Measurements from ENCODE around the gene FRS2.
"Not testable (repeated sequence)": the region's sequence is repeated elsewhere in the genome, so short reads cannot be mapped to it uniquely, and the experiment has no call there.

Gene FRS2

DNA sequence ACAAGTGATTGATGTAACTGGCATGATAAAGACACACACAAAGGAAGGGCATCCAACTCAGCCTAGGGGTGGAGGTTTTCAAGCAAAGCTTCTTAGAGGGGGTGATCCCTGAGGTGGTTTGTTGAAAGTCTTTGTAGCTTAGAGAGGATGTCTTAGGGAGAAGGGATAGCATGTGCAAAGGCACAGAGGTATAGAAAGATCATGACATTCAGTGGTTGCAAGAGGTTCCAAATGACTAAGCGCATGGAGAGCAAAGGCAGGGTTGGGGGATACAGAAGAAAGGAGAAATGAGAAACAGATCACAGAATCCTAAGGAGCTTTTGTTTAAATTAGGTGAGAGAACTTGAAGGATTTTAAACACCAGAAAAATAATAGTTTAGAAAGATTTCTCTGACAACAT, 109.9 kb downstream of the FRS2 start:
- no peak for DNase-seq

DNA sequence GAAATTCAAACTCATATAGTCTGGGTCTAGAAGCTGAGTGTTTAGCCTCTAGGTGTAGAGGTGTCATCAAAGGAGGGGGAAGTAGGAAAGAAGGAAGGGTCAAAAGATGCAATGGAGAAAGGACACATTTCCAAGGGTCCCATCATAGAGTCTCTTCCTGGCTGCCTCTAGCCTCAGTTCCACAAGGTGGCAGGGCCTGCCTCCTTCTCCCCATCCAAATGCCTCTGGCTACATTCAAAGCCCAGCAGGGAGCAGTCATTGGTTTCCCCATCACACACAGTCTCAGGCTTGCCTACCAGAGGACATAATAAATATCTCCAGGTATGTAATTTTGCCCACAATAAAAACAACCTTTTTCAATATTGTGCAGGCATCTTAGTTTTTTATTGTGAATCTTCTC, 113.0 kb downstream of the FRS2 start:
- DNase-seq, result peak in 1 of 4 experiments; percentile 5

DNA sequence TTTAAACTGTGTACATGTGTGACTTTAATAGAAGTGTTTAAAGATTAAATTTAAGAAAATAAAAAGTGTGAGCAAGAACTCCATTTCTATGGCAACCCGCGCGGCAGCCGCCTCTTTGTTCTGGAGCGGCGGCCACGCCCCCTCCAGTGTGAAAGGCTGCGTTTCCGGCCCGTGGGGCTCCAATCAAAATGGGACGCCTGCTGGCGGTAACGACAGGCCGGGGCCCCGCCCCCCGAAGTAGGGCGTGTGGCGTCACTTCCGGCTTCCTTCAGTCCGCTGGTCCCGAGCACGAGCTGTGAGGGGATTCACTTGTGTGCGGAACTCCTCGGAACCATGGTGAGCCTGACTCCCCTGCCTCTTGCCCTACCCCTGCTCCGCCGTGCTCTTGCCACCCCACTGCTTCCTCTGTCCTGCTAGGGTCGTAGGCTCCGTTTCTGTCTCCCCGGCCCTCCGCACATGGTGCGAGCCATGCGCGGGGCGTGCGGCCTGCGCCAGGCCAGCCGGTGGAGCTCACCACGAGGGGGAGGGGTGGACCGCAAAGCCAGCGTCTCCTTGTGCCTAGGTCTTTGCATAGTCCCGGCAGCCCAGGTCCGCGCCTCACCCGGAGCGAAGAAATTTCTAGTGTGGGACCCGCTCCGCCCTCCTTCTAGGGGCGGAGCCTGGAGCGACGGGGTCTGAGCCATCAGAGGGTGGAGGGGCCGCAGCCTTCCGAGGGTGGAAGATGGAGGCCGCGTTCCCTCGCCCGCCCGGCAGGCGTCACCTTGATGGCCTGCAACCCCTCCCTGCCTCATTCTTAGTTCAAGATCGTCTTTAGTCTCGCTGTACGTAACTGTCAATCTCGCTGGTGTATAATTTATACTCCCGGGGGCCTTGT, 115.2 kb downstream of the FRS2 start, which contains the start of gene CCT2:
Gene CCT2, plus strand, starts transcription at position 271 of the 874 bp plus-strand sequence. Its CDS starts 63 bp downstream, at position 334.
- peak; percentile 98 to 99 (median 98) for DNase-seq

DNA sequence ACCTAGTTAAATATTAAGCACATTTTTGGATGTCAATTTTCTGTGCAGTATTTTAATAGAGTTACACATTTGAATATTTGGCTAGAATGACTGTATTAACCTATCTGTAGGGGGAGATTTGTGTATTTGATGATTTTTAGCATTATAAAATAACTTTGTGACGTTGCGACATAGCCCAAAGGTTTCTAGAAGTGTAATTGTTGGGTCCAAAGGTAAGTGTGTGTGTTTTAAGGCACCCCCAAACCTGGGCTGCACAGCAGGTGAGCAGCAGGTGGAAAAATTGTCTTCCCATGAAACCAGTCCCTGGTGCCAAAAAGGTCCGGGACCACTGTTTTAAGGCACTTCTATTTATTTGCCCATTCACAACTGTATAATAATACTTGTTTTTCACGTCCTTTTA, 118.3 kb downstream of the FRS2 start:
- DNase-seq, result no peak

DNA sequence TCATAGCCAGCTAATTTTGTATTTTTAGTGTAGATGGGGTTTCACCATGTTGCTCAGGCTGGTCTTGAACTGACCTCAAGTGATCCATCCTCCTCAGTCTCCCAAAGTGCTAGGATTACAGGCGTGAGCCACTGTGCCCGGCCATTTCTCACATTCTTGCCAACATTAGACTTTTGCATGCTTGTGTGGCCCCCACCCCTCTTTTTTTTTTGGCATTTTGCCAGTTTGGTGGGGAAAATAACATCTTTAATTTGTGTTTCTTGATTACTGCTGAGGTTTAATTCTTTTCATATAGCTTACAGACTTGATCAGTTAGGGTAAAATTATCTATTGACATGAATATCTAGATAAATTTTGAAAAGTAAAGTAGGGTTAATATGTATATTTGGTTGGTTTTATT, 118.9 kb downstream of the FRS2 start:
- no peak for DNase-seq

DNA sequence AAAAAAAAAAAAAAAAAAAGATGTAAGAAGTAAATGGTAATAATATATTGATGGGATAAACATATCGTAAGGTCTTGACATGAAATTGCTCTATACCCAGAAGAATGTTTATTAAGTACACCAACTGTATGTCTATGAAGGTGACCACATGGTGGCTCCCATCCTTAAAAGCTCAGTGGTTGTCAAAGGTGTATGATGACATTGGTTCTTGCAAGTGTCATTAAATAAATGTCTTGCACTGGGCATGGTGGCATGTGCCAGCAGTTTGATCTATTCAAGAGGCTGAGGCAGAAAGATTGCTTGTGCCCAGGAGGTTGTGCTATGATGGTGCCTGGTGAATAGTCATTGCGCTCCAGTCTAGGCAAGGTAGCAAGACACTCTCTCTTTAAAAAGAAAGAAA, 125.5 kb downstream of the FRS2 start:
- no peak for DNase-seq

DNA sequence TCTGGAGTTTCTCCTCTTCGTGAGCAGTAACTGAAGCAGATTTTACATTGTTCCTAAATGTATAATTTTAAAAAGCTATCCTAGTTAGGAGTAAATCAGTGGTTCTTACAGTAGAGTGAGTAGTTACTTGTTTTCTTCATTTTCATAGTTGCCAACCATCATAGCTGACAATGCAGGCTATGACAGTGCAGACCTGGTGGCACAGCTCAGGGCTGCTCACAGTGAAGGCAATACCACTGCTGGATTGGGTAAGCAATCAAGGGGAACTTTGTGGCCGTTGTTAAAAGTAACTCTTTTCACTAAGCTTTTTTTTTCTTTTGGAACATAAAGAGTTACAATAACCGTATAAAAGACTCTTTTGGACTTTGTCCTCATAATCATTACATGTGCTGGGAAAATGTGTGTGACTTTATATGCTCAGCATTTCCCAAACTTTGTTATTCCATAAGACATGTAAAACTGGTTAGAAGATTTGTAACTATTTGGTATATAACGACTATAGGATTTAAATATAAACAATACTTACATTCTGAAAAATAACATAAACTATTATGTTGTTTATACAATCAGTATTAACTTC, 128.1 kb downstream of the FRS2 start:
- DNase-seq, result no peak

DNA sequence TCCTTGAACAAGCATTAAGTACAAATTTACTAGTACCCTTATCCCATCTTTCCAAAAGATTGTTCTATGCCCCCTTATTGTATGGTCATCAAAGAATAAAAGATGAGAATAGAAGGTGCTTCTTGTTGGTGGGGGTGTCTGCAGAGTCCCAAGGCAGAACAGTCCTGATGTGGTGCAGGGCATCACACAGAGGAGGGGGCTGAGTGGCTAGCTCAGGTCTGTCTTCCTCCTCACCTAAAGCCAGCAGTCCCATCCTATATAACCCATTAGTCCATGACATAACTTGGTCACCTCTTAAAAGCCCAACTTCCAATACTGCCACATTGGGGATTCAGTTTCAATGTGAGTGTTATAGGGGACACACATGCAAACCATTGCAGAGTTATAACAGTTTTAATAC, 130.6 kb downstream of the FRS2 start:
- DNase-seq, result no peak

DNA sequence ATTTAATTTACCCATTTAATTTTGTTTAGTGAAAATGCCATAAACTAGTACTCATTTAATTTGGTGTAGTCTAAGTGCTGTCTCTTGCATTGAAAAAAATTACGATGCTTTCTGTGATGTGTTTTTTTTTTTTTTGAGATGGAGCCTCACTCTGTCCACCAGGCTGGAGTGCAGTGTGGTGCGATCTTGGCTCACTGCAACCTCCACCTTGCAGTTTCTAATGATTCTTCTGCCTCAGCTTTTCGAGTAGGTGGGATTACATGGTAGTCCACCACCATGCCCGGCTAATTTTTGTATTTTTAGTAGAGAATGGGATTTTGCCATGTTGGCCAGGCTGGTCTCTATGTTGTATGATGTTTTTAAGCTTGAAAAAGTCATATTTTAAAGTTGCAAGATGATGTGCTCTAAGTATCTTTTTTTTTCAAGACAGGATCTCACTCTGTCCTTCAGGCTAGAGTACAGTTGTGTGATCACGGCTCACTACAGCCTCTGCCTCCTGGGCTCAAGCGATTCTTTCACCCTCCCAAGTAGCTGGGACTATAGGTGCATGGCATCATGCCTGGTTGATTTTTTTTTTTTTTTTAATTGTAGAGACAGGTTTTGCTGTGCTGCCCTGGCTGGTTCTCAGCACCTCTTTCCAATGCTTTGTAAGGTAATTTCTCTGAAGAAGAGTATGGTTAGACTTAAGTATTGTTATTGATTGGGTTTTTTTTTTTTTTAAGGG, 131.9 kb downstream of the FRS2 start:
- DNase-seq, result no peak

DNA sequence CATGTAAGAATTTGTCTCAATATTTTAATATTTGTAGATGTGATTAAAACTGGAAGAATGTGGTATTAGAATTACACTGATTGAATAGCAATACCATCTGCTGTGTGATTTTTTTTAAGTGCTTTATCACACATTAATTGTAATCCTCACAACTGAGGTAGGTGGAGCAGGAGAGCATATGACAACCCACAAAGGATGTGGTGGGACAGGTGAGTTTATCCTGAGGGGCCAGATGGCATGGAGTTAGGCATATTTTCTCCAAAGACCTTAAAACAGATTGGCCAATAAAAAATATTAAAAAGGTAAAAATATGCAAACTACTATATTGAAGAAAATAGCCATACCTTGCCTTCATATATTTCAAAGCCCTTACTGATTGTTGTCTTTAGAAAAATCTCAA, 132.8 kb downstream of the FRS2 start:
- DNase-seq, result no peak

DNA sequence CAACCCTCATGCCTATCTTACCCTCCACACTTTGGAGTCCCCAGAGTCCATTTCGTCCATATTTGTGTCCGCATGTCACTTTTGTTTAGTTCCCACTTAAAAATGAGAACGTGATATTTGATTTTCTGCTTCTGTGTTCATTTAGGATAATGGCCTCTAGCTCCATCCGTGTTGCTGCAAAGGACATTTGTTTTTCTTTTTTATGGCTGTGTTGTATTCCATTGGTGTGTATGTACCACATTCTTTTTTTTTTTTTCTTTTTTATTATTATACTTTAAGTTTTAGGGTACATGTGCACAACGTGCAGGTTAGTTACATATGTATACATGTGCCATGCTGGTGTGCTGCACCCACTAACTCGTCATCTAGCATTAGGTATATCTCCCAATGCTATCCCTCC, 133.4 kb downstream of the FRS2 start:
- DNase-seq, result not testable (repeated sequence)

DNA sequence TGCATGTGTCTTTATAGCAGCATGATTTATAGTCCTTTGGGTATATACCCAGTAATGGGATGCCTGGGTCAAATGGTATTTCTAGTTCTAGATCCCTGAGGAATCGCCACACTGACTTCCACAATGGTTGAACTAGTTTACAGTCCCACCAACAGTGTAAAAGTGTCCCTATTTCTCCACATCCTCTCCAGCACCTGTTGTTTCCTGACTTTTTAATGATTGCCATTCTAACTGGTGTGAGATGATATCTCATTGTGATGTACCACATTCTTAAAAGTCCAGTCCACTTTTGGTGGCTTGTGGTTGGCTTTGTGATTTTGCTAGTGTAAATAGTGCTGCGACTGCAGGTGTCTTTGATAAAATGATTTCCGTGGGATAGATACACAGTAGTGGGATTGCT, 134.1 kb downstream of the FRS2 start:
- DNase-seq, result not testable (repeated sequence)

DNA sequence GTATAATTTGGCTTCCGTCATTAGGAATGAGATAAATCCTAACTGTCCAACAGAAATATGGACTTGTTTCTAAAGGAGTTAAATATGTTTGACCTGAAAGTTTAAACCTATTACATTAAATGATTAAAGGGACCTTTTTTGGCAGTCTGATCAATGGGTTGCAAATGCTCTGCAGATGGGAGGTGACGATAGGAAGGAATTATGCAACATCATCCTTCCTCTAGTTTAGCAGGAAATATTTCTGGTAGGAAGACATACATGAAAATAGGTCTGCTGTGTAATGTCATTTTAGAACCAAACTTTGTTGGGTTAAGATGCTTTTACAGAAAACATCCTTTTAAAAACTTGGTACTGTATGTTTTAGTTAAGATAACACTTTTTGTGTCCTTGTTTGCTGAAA, 137.9 kb downstream of the FRS2 start:
- peak in 1 of 4 experiments; percentile 13 for DNase-seq

DNA sequence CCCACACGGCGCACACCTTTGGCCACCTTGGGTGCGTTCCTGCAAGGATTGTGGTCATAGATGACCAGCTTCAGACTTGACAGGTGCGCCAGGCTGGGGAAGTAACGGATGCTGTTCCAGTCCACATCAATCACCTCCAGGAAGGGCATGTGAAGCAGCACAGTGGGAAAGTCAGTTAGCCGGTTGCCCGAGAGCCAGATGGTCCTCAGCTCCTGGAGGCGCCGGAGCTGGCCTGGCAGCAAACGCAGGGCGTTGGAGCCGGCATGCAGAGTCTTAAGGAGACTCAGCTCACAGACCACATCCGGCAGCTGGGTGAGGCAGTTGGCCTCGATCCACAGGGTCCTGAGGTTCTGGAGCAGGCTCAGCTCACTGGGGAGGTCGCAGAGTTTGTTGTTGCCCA, 139.9 kb downstream of the FRS2 start:
- DNase-seq, result no peak

DNA sequence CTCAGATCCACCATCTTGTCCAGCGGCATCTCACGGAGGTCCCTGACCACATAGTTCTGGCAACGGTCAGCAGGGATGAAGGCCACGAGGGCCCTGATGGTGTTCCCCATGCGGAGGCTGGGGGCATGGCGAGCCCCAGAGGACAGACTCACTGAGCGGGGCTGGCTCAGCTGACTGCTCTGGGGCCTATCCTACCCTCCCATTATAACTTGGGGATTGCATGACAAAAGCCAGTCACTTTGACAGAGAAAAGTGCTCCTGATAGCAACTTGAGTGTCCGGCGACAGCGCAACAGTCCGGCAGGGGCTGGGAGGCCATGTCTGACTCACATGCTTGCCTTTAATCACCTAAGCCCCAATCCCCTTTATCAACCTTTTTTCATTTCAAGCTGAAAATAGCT, 140.5 kb downstream of the FRS2 start, which contains the start of gene LRRC10:
Gene LRRC10, minus strand, starts transcription at position 179 of the 400 bp plus-strand sequence. Its CDS starts 69 bp downstream, at position 110.
- DNase-seq, result no peak

DNA sequence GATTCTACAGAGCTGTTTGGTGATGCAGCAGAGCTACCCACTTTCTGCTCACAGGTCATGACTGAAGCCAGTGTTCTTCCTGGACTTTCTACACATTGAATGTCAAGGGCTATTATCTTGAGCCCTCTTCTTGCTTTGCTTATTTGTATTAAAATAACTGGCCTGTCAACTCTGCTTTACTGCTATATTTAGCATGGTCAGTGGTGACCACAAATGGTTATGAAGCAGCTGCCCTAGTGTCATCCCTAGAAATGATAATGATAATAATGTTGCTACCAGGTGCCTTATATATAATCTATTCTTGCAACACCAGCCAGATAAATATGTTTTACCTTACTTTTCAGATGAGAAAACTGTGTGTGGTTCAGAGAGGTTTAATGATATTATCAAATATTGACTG, 143.2 kb downstream of the FRS2 start:
- DNase-seq, result no peak

DNA sequence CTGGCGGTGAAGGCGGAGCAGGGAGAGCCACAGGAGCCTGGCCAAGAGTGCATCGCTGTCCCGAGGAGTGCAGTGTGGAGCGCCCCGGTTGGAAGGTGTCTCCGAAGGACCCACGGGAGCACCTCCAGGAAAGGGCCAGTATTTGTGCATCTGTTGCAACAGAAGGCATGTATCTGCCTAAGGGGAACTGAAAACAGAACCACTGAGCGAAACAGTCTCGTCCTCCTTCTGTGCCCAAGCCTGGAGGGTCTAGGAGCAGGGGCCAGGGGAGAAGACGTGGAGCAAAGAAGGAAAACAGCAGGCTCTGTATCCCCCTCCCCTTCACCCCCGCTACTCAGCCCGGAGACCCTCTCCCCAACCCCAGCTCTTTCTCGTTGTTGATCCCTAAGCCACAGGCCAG, 145.8 kb downstream of the FRS2 start:
- DNase-seq, result peak in 2 of 4 experiments; percentile 9 to 19

DNA sequence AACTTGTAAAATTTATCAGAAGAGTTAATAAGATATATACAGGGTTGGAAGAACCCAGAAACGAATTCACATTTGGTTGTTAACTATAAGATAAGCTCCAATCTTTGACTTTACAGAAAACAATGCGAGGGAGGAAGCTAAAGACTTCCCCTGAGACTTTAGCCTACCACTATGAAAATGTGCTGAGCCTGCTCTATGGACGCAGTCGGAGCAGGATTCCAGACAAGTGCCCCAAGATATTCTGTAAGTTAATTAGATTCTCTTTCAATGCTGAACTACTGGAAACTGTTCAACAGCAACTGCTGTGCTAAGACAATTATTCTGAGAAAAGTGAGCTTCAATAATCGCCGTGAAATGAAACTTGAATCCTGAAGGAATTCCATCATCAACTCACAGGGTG, 148.9 kb downstream of the FRS2 start:
- DNase-seq, result no peak

DNA sequence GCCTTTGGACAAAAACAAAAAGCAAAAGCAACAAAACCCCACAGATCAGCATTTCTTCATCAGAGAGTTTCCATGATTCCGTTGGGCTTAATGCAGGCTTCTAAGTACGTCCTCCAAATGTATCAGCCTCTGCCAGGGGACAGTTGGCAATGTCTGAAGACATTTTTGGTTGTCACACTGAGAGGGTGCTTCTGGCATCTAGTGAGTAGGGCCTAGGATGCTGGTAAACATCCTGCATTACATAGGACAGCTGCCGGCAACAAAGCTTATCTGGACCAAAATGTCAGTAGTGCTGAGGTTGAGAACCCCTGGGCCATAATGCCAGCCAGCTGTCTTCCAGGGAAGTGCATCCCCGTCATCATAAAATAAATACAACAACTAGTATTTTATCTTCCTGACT, 149.9 kb downstream of the FRS2 start:
- no peak for DNase-seq

DNA sequence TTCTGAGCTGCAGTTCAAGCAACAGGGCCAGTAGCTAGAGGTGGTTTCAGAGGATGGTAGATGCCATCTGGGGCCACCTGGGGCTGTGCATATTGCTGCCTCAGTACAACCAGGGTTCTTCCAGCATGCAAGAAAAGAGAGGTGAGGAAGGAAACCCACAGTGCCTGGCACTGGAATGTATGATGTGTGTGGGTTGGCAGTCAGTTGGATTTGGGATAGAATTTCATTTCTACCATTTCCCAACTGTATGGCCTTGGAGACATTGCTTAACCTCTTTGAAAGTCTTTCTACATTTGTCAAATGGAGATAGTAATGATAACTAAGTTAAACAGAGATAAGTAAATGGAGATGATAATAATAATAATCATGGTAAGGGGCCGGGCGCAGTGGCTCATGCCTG, 150.7 kb downstream of the FRS2 start:
- no peak for DNase-seq

DNA sequence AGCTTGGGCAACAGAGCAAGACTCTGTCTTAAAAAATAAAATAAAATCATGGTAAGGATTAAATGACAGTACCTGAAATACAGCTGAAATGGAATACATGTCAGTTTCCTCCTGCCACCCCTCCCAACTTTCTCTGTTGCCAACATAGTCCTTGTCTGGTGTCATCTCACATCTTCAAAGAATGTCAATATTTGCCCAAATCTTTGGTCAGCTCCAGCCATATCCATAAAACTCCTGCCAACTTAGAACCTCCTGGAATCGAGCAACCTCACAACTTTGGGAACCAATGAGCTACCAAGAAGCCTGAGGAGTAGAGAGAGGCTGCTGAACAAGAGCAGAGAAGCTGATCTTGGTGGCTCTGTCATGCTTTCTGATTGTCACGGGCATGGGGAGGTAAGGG, 151.4 kb downstream of the FRS2 start:
- DNase-seq, result no peak

DNA sequence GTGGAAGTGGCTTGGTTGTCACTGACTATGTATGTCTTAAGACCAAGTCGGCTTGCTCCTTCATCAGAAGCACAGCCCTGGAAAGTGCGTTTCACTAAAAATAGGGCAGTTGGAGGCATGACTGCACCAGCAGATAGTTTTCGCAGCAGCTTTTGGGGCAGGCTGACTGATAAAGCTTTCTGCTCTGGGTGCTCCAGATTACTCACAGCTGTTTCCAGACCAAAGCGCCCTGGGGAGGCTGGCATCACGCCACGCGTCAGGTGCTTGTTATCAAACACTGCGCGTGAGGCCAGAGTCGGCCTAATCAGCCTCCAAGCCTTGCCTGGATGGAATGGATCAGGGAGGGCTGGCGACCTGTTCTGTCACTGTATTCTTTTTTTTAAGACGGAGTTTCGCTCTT, 153.8 kb downstream of the FRS2 start:
- no peak for DNase-seq

DNA sequence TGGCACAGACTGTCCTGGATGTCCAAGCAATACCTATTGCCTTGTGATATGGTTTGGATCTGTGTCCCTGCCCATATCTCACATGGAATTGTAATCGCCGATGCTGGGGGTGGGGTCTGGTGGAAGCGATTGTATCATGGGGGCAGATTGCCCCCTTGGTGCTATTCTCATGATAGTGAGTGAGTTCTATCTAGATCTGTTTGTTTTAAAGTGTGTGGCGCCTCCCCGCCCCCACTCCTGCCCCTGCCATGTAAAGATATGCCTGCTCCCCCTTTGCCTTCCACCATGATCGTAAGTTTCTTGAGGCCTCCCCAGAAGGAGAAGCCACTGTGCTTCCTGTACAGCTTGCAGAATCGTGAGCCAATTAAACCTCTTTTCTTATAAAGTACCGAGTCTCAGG, 157.3 kb downstream of the FRS2 start:
- no peak for DNase-seq

Data from suppressor macrophage (primary cell).